ENCODE measurements around the gene NEUROG1.
A peak's percentile ranks its signal among the peaks of the same experiment; 100 is the strongest.

The NEUROG1 gene

GRCh38 chr5:135565266-135565665 lies 29.5 kb upstream of the NEUROG1 start:
- peak; percentile 28 for DNase-seq (ENCODE audit: low read depth)
- no peak overlapping the region for H3K4me3 ChIP-seq (ENCODE audit: control insufficient read depth, low read depth, low read length)
- no peak for TF ChIP-seq CTCF (conservative IDR thresholded peaks at IDR 0.05; ENCODE audit: control insufficient read depth, insufficient read depth, low read depth, low read length)

- TF ChIP-seq CTCF (conservative IDR thresholded peaks at IDR 0.05; ENCODE audit: control insufficient read depth, insufficient read depth, low read depth, low read length) = no peak
- H3K4me3 ChIP-seq (ENCODE audit: control insufficient read depth, low read depth, low read length) = no peak overlapping the region
- DNase-seq (ENCODE audit: low read depth) = no peak
These were observed 28.6 kb upstream of the NEUROG1 start for GRCh38 chr5:135564331-135564730.

GRCh38 chr5:135561266-135561665 lies 25.5 kb upstream of the NEUROG1 start:
- no peak overlapping the region for H3K4me3 ChIP-seq (ENCODE audit: control insufficient read depth, low read depth, low read length)
- DNase-seq (ENCODE audit: low read depth) = no peak
- no peak for TF ChIP-seq CTCF (conservative IDR thresholded peaks at IDR 0.05; ENCODE audit: control insufficient read depth, insufficient read depth, low read depth, low read length)

GRCh38 chr5:135560858-135561257 lies 25.1 kb upstream of the NEUROG1 start:
- no peak overlapping the region for H3K4me3 ChIP-seq (ENCODE audit: control insufficient read depth, low read depth, low read length)
- peak; percentile 74 for DNase-seq (ENCODE audit: low read depth)
- TF ChIP-seq CTCF (conservative IDR thresholded peaks at IDR 0.05; ENCODE audit: control insufficient read depth, insufficient read depth, low read depth, low read length) = peak; percentile 89

- no peak overlapping the region for H3K4me3 ChIP-seq (ENCODE audit: control insufficient read depth, low read depth, low read length)
- peak; percentile 39 for DNase-seq (ENCODE audit: low read depth)
- no peak for TF ChIP-seq CTCF (conservative IDR thresholded peaks at IDR 0.05; ENCODE audit: control insufficient read depth, insufficient read depth, low read depth, low read length)
These were observed 23.6 kb upstream of the NEUROG1 start for GRCh38 chr5:135559354-135559753.

- no peak overlapping the region for H3K4me3 ChIP-seq (ENCODE audit: control insufficient read depth, low read depth, low read length)
- DNase-seq (ENCODE audit: low read depth) = no peak
- TF ChIP-seq CTCF (conservative IDR thresholded peaks at IDR 0.05; ENCODE audit: control insufficient read depth, insufficient read depth, low read depth, low read length) = no peak
These were observed 21.5 kb upstream of the NEUROG1 start for GRCh38 chr5:135557076-135557838.

Data from fibroblast of mammary gland (primary cell).